NK-92 (cell line): ENCODE results near the gene IMPDH2.

Experiments used
- DNase-seq: peaks from one replicate; lab custom pipeline; 2025; ENCODE audit not compliant: unreplicated experiment; lab: John Stamatoyannopoulos, UW

Gene IMPDH2

DNA sequence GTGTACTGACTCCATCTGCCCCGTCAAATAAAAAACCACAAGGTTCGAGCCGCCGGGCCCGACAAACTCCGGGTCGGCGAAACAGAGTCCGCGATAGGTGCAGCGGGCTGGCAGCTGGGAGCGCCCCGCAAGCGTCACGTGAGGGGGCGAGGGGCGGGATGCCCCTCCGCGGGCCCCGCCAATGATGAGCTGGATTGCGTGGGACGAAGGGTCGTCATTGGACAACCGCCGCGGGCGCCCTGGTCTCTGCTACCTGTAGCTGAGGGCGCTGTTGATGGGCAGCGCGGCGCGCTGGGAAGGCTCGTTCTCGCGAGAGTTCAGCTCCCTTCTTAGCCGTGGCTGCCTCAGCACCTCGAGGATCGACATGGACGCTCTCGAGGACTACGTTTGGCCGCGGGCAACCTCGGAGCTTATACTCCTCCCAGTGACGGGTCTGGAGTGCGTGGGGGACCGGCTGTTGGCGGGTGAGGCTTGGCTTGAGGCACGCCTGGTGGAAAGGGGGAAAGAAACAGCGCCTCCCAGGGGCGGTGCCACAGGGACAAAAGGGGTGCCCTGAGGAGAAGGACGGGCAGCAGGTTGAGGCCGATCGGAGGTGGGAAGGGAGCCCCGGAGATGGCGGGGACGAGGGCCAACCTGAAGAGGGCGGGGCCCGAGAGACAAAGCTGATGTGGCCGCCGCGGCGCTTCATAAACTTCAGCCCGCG lies 22.0 kb downstream of the IMPDH2 start, which contains the start of gene WDR6:
Gene WDR6 (plus strand): TSS at position 324 of the 703 bp plus-strand sequence. CDS start 41 bp downstream, at position 365.
- peak; percentile 63 for DNase-seq

DNA sequence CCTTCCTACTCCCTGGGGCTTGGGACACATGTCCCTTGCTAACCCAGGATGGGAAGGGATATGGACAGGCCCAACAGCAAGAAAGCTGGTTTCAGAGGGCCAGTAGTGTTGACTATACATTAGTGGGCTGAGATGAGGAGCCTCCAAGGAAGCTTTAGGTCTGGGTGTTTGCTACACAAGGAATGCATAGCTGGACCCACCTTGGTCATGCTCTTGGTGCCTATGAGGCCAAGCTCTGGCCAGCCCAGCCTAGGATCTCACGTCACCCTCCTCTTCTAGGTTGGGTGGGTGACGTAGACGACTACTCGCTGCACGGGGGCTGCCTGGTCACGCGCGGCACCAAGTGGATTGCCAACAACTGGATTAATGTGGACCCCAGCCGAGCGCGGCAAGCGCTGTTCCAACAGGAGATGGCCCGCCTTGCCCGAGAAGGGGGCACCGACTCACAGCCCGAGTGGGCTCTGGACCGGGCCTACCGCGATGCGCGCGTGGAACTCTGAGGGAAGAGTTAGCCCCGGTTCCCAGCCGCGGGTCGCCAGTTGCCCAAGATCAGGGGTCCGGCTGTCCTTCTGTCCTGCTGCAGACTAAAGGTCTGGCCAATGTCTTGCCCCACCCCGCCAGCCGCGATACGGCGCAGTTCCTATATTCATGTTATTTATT lies 22.7 kb downstream of the IMPDH2 start:
- DNase-seq: no peak

DNA sequence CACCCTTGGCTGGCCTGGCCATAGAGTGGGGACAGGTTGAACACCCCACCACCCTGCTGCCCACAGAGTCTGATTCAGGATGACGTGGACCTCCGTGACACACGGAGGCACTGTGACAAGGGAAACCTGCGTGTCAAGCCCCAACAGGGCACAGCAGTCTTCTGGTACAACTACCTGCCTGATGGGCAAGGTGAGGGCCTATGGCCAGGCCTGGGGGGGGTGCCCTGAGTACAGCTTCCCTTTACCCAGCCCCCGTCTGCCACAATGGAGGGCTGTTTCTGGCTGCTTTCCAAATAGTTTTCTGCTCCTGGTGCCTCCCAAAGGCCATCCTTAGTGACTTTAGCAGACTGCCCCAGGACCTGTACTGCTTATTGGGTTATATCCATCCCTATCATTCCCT lies 23.2 kb downstream of the IMPDH2 start:
- DNase-seq: no peak

DNA sequence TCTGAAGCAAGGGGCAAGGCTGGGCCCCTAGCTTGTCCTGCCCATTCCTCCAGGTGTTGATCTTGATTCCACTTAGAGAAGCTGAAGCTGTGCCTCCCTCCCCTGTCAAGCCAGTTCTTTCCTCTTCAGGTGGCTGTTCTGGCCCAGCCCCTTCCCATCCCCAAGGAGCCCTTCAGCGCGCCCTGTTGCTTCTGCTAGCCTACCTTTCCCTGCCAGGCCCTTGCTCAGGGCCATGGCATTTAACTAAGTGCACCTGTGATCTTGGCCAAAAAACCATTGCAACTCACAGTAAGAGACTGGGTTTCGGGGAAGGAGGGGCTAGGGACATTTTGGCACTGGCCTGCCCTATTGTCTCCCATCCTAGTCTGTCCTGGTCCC lies 23.9 kb downstream of the IMPDH2 start:
- DNase-seq: no peak

DNA sequence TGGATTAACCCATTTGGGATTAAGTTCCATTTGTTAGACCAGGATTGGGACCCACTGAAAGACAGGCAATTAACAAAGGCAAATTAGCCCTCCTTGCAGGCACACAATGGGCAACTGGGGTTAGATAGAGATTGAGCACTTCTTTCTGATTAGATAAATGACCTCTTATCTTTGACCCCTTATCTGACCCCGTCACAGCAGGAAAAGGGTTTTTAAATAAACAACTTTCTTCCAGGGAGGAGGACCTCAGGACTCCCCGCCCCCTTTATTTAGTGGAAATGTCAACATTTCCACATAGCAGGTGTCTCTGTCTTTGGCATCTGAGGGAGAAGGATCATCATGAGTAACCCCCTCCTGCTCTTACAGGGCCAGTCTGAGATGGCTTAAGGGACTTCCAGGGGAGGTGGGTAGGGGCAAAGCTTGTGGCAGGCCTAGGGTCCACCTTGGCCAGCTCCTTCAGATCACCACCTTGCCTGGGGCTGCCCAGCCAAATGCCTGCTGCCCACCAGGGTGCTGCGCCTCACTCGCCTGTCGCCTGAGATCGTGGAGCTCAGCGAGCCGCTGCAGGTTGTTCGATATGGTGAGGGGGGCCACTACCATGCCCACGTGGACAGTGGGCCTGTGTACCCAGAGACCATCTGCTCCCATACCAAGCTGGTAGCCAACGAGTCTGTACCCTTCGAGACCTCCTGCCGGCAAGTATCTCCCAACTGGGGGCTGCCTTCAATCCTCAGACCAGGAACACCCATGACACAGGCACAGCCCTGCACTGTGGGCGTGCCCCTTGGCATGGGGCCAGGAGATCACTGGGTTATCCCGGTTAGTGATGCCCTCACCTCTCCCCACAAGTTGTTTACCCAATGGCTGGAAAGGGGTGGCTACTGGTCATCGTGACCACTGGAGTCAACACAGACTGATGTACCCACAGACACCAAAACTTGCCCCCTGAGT lies 24.6 kb downstream of the IMPDH2 start:
- no peak for DNase-seq

DNA sequence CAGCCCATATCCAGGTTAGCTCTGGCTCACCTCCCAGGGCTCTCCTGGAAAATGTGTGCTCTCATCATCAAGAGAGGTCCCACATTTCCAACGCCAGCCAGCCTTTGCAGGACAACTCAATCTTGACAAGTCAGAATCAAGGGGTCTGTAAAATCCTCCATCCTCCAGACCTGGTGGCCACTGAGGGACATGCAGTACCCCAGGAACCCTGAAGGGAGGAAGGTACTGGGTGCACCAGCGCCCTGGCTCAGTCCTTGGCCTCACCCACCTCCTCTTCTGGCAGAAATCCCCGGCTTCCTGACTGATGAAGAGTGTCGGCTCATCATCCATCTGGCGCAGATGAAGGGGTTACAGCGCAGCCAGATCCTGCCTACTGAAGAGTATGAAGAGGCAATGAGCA lies 28.0 kb downstream of the IMPDH2 start:
- no peak for DNase-seq

DNA sequence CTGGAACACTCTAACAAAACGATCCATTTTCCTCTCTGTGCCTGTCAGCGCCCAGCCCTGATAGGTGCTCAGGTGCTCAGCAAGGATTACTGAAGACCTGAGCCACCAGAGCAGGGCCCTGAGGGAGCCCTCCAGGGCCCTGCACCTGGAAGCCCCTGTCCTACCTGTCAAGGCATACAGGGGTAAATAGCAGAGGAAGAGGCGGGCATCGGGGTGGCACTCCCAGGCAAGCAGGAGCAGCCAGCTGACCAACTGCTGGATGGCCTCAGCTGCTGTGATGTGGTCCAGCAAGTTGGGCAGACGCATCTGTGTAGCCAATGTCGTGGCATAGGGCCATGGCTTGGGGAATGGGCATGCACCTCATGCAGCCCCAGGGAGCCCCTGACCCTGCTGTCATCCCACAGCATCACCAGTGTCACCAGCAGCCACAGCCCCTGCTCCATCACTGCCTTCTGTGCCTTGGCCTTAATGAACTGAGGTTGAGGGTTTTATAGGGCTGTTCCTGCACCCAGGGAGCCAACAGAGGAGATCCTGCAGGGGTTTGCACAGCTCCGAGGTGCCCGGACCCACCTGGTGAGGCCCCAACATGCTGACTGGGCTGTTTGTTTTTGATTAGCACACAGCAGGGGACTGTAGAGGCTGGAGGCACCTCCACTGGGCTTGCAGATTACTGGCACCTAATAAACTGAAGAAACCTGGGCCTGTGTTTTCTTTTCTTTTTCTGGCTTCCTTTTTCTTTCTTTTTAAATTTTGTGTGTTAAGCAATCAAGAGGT lies 29.9 kb downstream of the IMPDH2 start:
- no peak for DNase-seq

DNA sequence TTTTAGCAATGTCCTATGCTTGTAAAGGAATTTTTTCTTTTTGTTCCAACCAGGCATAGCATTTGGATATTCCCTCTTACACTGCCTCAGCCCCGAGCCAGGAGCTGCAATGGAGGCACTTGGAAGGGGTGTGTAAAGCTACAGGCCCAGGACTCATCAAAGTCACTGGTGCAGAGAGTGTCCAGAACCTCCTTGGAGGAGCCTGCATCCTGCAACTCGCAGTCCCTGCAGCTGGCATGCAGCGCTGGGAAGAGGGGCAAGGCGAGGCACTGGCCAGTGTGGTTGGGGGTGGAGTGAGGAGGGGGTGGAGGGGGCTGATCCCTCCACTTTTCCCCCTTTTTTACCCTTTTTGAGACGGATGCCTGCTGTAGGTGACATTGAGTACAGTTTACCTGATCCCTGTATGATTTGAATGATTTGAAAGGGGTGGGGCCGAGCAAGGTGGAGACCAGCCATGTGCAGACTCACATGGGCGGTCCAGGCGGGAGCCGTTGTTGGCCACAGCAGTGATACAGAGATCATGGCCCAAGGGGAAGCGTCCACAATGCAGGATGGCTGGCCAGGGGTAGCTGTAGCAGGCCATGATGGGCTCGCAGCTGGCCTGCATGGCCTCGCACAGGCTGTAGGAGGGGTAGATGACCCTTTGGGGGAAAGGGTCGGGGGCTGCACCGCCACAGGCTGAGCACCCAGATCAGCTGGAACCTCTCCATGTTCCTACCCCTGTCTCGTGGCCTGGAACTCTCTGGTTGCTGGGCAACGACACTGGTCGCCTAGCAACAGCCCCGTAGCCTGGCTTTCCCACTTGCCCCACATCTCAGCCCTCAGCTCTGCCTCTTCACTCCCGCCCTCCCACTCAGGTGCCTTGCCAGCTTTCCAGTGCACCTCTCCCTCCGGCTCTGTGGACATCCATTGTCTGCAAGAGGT lies 31.2 kb downstream of the IMPDH2 start:
- DNase-seq: no peak

DNA sequence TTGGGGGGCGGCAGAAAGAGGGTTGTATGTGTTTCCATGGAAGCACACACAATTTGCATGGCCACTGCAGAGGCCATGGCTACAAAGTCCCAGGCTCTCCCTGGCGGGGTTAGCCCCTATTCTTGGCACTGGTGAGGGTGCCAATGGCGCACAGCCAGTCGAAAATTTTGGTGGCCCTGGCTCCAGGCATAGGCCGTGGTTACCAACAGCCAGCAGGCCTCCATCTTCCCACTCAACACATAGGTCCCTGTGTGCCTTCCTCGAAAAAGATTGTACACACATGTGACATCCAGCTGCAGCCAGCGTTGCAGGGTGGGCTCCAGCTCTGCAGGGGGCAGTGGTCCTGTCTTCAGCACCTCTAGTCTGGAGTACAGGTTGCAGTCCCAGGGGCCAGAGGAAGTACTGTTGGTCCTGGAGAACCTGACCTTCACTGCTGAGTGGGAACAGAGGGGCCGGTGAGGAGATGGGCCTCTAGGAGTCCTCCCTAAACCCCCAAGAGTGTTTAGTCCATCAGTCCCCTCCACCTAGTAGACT lies 32.0 kb downstream of the IMPDH2 start:
- DNase-seq: no peak

DNA sequence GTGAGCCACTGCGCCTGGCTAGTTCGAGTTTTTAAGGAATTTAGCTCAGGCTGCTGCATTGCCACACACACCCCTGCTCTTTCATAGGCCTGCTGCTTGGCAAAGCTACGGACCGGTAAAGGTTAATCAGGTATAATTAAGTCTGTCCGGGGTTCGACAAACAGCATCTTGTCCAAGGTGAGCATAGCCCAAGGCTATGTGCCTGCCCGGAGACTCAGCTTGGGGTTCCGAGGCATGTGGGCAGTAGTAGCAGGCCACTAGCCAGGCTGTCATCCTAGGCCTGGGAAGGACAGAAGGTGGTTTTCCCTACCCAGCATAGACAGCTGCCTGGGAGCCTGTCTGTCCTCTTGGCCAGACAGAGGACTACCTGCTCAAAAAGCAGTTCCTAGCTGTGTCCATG lies 32.6 kb downstream of the IMPDH2 start:
- no peak for DNase-seq

DNA sequence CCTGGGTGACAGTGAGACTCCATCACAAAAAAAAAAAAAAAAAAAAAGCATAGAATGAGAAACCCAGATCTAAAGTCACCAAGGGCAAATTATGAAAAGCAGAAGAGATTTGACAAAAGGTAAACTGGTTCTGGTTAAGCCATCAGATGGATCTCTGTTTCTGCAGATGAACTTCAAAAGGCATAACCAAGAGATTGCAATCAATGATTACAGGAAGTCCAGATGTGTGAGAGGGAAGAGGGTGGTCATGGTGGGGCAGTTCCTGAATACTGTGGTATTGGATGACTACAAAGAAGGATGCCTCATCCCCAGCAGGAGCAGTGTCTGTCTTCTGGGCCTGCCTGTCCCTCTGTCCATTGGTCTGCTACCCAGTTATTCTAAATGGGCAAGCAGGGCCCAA lies 35.4 kb downstream of the IMPDH2 start:
- DNase-seq: no peak

DNA sequence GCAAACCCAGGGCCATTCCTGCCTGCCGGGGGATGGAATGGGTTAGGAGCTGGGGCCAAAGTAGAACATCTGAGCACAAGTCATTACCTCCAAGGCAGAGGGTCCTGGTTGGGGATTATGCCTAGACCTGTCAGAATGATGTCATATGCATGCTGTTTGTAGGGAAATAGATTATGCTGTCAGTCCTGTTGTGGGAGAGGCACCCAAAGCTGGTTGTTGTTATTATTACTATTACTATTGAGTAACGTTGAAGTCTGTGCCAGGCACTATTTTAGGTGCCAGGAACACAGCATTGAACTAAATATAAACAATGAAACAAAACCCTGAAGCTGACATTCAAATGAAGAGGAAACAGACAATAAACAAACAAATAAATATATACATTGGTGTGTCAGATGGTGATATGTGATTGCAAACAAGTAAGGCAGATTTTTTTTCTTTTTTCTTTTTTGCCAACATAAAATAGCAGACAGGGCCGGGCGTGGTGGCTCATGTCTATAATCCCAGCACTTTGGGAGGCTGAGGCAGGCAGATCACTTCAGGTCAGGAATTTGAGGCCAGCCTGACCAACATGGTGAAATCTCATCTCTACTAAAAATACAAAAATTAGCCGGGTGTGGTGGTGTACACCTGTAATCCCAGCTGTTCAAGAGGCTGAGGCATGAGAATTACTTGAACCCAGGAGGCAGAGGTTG lies 37.2 kb downstream of the IMPDH2 start:
- no peak for DNase-seq

DNA sequence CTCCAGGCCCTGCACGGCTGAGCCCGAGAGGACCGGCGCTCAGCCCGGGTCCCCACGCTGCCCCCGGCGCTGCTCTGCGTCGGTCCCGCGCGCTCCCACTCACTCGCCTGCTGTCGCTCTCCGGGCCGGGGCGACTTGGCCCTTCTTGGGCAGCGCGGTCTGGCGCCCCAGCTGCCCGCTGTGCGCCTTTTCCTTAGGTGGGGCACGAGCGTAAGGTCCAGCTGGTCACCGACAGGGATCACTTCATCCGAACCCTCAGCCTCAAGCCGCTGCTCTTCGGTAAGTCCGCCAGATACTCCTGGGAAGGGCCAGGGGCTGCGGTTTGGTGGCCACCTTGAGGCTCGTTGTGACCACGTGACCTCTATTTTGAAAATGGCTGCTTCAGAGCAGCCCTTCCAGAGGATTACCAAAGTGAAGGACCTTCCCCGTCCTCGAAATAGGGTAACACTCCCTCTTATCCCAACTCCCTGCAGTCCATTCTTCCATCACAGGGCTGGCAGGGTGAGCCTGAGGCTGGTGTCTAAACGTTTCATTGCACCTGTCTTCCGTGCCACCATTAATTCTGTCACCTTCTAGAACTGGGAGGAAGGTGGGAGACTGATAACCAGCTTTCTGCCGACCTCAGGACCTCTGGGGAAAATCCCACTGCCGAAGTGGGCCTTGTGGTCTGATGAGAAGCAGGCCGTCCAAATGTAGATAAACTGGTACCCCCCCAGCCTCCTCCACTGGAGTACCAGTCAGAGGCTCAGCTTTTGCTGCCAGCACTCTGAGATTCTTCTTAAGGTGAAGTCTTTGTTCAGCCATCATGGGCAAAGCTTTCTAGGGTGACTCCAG lies 38.3 kb downstream of the IMPDH2 start:
- DNase-seq: no peak

DNA sequence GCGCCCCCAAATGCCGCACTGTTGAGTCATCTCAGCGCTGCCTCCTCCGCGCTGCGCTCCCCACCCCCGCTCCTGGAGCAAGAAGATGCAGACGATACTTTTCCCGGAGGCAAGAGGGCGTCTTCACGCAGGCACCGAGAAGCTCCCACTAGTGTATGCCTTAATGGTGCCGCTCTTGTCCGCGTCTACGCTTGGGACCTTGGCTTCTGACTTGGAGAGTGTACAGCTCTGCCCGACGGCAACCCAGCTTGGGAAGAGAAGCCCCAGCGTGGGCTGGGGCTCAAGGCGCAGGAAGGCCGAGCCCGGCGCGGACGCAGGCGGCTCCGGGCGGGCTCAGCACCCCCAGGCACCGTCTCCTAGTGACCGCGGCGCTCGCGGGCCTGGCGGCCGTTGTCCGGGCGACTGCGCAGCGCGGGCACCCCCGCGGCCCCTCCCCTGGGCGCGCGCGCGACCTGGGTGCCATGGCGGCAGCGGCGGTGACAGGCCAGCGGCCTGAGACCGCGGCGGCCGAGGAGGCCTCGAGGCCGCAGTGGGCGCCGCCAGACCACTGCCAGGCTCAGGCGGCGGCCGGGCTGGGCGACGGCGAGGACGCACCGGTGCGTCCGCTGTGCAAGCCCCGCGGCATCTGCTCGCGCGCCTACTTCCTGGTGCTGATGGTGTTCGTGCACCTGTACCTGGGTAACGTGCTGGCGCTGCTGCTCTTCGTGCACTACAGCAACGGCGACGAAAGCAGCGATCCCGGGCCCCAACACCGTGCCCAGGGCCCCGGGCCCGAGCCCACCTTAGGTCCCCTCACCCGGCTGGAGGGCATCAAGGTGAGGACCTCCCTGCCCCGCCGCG lies 39.2 kb downstream of the IMPDH2 start, which contains the start of gene P4HTM:
Gene P4HTM (plus strand): TSS at position 446 of the 840 bp plus-strand sequence. CDS start 16 bp downstream, at position 462.
- DNase-seq: no peak

DNA sequence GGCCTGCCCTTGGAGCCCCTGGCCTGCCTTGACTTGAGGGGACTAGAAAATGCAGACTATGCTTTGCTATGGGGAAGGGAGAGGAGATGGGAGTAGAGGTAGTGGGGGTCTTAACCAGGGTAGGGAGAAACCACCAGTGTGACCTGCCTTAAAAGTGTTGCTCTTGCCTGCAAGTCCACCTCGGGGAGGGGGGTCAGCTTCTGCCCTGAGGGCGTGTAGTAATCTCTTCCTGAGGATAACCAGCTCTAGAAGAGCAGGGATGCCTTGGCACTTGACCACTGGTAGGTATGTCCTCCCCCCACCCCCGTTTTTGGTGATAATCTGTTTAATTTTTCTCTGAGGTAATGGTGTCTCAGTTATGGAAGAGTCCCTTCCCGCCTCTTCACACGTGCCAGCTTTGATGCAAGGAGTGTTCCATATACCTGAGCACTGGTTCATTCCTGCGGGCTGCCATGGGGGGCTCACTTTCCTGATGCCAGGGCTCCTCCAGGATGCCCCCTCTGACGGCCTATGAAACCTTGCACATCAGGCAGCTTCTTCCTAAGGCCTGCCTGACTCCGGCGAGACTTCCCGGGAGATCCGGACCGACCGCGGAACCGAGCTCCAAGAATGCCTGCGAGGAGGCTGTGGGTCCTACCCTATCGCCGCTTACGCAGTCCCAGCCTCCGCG lies 39.9 kb downstream of the IMPDH2 start:
- no peak for DNase-seq

DNA sequence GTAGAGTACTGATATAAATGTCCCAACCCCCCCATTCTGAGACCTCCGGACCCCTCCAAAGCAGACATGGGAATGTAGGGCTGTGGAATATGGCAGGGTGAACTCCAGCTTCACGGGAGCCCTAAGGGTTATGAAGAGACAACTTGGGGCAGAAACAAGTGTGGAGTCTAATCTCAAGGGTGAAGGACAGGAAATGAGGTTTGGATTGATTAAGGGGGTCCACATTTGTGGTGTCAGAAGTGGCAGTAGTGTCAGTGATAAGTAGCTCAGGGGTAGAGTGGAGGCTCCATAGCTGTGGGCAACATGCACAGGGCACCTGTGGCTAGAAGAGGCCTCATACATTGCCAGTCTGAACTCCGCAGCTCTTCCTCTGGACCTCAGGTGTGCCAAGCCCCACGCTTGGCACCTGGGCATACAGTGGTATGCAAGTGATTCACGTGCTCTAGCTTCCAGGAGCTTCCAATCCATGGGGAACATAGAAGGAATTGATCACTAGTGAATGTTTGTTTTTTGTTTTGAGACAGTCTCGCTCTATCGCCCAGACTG lies 43.3 kb downstream of the IMPDH2 start:
- DNase-seq: no peak
